ENCODE results near the gene MGAT5.

MGAT5 gene

GRCh38 chr2:134253804-134254203, at the start of gene MGAT5:
MGAT5 (plus strand) TSS chr2:134254072; CDS start chr2:134254404, 332 bp downstream.
- Mint-ChIP-seq H3K4me1 (peaks cover 74% of the 10 kb centered on the region), H3K36me3 (peaks cover 14% of the 10 kb centered on the region), H3K27ac (no peak within 1 kb of the TSS), H3K4me3 (peak within 1 kb of the TSS; percentile 33), H3K9me3 (no peaks in the 10 kb centered on the region)
- ATAC-seq (no peak), DNase-seq (ENCODE audit: low spot score in 2 of 2) (no peak)

GRCh38 chr2:134205087-134205486, 48.8 kb upstream of the MGAT5 start:
- Mint-ChIP-seq H3K4me1 (peaks cover 11% of the 10 kb centered on the region), H3K27ac (no peak overlapping the region), H3K36me3 (no peaks in the 10 kb centered on the region), H3K9me3 (no peaks in the 10 kb centered on the region), H3K4me3 (no peak overlapping the region)
- DNase-seq (ENCODE audit: low spot score in 2 of 2): no peak
- no peak for ATAC-seq

- no peak overlapping the region for H3K4me3 Mint-ChIP-seq
- DNase-seq (ENCODE audit: low spot score in 2 of 2): no peak
- no peaks in the 10 kb centered on the region for H3K9me3 Mint-ChIP-seq
- no peak overlapping the region for H3K27ac Mint-ChIP-seq
- H3K36me3 Mint-ChIP-seq: no peaks in the 10 kb centered on the region
- H3K4me1 Mint-ChIP-seq: peaks cover 2% of the 10 kb centered on the region
- no peak for ATAC-seq
These were observed 47.8 kb upstream of the MGAT5 start for GRCh38 chr2:134206031-134206430.

- Mint-ChIP-seq H3K36me3 (no peaks in the 10 kb centered on the region), H3K27ac (no peak overlapping the region), H3K4me1 (no peaks in the 10 kb centered on the region), H3K9me3 (no peaks in the 10 kb centered on the region), H3K4me3 (no peak overlapping the region)
- ATAC-seq (peak; percentile 76), DNase-seq (ENCODE audit: low spot score in 2 of 2) (no peak)
These were observed 47.3 kb upstream of the MGAT5 start for GRCh38 chr2:134206573-134206972.

- ATAC-seq: peak; percentile 86
- no peaks in the 10 kb centered on the region for H3K4me1 Mint-ChIP-seq
- H3K9me3 Mint-ChIP-seq: no peaks in the 10 kb centered on the region
- H3K4me3 Mint-ChIP-seq: no peak overlapping the region
- H3K27ac Mint-ChIP-seq: no peak overlapping the region
- DNase-seq (ENCODE audit: low spot score in 2 of 2): peak in 1 of 2 donors; percentile 67
- H3K36me3 Mint-ChIP-seq: no peaks in the 10 kb centered on the region
These were observed 46.2 kb upstream of the MGAT5 start for GRCh38 chr2:134207589-134208209.

- Mint-ChIP-seq H3K27ac (no peak overlapping the region), H3K36me3 (no peaks in the 10 kb centered on the region), H3K4me1 (no peaks in the 10 kb centered on the region), H3K4me3 (no peak overlapping the region), H3K9me3 (no peaks in the 10 kb centered on the region)
- ATAC-seq (no peak), DNase-seq (ENCODE audit: low spot score in 2 of 2) (no peak)
These were observed 45.0 kb upstream of the MGAT5 start for GRCh38 chr2:134208825-134209224.

- H3K36me3 Mint-ChIP-seq: no peaks in the 10 kb centered on the region
- peaks cover 26% of the 10 kb centered on the region for H3K4me1 Mint-ChIP-seq
- no peak overlapping the region for H3K4me3 Mint-ChIP-seq
- ATAC-seq (no peak), DNase-seq (ENCODE audit: low spot score in 2 of 2) (no peak)
- H3K9me3 Mint-ChIP-seq: peaks cover 4% of the 10 kb centered on the region
- no peak overlapping the region for H3K27ac Mint-ChIP-seq
These were observed 41.1 kb upstream of the MGAT5 start for GRCh38 chr2:134212746-134213145.

GRCh38 chr2:134216152-134216829, 37.6 kb upstream of the MGAT5 start:
- no peaks in the 10 kb centered on the region for H3K36me3 Mint-ChIP-seq
- H3K27ac Mint-ChIP-seq: no peak overlapping the region
- H3K4me3 Mint-ChIP-seq: peak overlapping the region; percentile 32
- peaks cover 61% of the 10 kb centered on the region for H3K4me1 Mint-ChIP-seq
- H3K9me3 Mint-ChIP-seq: peaks cover 4% of the 10 kb centered on the region
- ATAC-seq (no peak), DNase-seq (ENCODE audit: low spot score in 2 of 2) (no peak)

- no peak for ATAC-seq
- peaks cover 68% of the 10 kb centered on the region for H3K4me1 Mint-ChIP-seq
- no peak for DNase-seq (ENCODE audit: low spot score in 2 of 2)
- no peak overlapping the region for H3K27ac Mint-ChIP-seq
- no peaks in the 10 kb centered on the region for H3K36me3 Mint-ChIP-seq
- peaks cover 4% of the 10 kb centered on the region for H3K9me3 Mint-ChIP-seq
- peak overlapping the region; percentile 40 for H3K4me3 Mint-ChIP-seq
These were observed 36.5 kb upstream of the MGAT5 start for GRCh38 chr2:134217351-134217750.

- ATAC-seq: peak; percentile 98
- H3K4me1 Mint-ChIP-seq: peaks cover 68% of the 10 kb centered on the region
- peak overlapping the region; percentile 40 for H3K4me3 Mint-ChIP-seq
- peak in 1 of 2 donors; percentile 55 for DNase-seq (ENCODE audit: low spot score in 2 of 2)
- H3K9me3 Mint-ChIP-seq: peaks cover 4% of the 10 kb centered on the region
- H3K36me3 Mint-ChIP-seq: no peaks in the 10 kb centered on the region
- peak overlapping the region; percentile 80 for H3K27ac Mint-ChIP-seq
These were observed 35.9 kb upstream of the MGAT5 start for GRCh38 chr2:134217924-134218323.

GRCh38 chr2:134218414-134218813, 35.5 kb upstream of the MGAT5 start:
- DNase-seq (ENCODE audit: low spot score in 2 of 2) (no peak), ATAC-seq (no peak)
- H3K27ac Mint-ChIP-seq: peak overlapping the region; percentile 80
- H3K36me3 Mint-ChIP-seq: no peaks in the 10 kb centered on the region
- peaks cover 4% of the 10 kb centered on the region for H3K9me3 Mint-ChIP-seq
- H3K4me1 Mint-ChIP-seq: peaks cover 68% of the 10 kb centered on the region
- H3K4me3 Mint-ChIP-seq: peak overlapping the region; percentile 40

- H3K36me3 Mint-ChIP-seq: no peaks in the 10 kb centered on the region
- peak overlapping the region; percentile 80 for H3K27ac Mint-ChIP-seq
- H3K4me1 Mint-ChIP-seq: peaks cover 68% of the 10 kb centered on the region
- peak overlapping the region; percentile 40 for H3K4me3 Mint-ChIP-seq
- ATAC-seq: no peak
- DNase-seq (ENCODE audit: low spot score in 2 of 2): peak in 1 of 2 donors; percentile 51
- H3K9me3 Mint-ChIP-seq: peaks cover 4% of the 10 kb centered on the region
These were observed 34.8 kb upstream of the MGAT5 start for GRCh38 chr2:134218930-134219658.

- no peak overlapping the region for H3K27ac Mint-ChIP-seq
- ATAC-seq (no peak), DNase-seq (ENCODE audit: low spot score in 2 of 2) (no peak)
- H3K36me3 Mint-ChIP-seq: no peaks in the 10 kb centered on the region
- H3K4me1 Mint-ChIP-seq: peaks cover 59% of the 10 kb centered on the region
- no peak overlapping the region for H3K4me3 Mint-ChIP-seq
- no peaks in the 10 kb centered on the region for H3K9me3 Mint-ChIP-seq
These were observed 33.4 kb upstream of the MGAT5 start for GRCh38 chr2:134220344-134220974.

GRCh38 chr2:134224005-134224404, 29.9 kb upstream of the MGAT5 start:
- no peaks in the 10 kb centered on the region for H3K36me3 Mint-ChIP-seq
- DNase-seq (ENCODE audit: low spot score in 2 of 2) (no peak), ATAC-seq (no peak)
- peaks cover 55% of the 10 kb centered on the region for H3K4me1 Mint-ChIP-seq
- H3K9me3 Mint-ChIP-seq: peaks cover 2% of the 10 kb centered on the region
- H3K27ac Mint-ChIP-seq: no peak overlapping the region
- H3K4me3 Mint-ChIP-seq: no peak overlapping the region

- DNase-seq (ENCODE audit: low spot score in 2 of 2): no peak
- H3K27ac Mint-ChIP-seq: no peak overlapping the region
- H3K9me3 Mint-ChIP-seq: peaks cover 4% of the 10 kb centered on the region
- ATAC-seq: peak; percentile 42
- no peaks in the 10 kb centered on the region for H3K36me3 Mint-ChIP-seq
- no peak overlapping the region for H3K4me3 Mint-ChIP-seq
- peaks cover 52% of the 10 kb centered on the region for H3K4me1 Mint-ChIP-seq
These were observed 28.7 kb upstream of the MGAT5 start for GRCh38 chr2:134225173-134225572.

All from stimulated activated effector memory CD8-positive, alpha-beta T cell treated with anti-CD3 and anti-CD28 coated beads, Interleukin-12 subunit alpha, Interleukin-12 subunit beta, amount 100 ng/mL, for 72 hours (primary cell).